Peyer's patch (tissue), 4 donors: ENCODE results near the gene TTC28. TPM values are rescaled to one million over a fixed set of nuclear protein-coding genes. Genes with fewer than 3 reads are reported as not detected.
A peak's percentile ranks its signal among the peaks of the same experiment; 100 is the strongest.

Experiments used
- DNase-seq, 3 donors: peaks; one replicate each; pipeline ENCODE4 v3.0.0-alpha.2; 2017 to 2019
- H3K27ac ChIP-seq, 4 donors: fragments of 200-600 bp; sonication (generic); one replicate each; pipeline ENCODE4 v1.5.1; 2016 to 2019
- H3K27me3 ChIP-seq, 2 donors: fragments of 200-600 bp; sonication (generic); one replicate each; pipeline ENCODE4 v1.5.1; 2019
- H3K36me3 ChIP-seq, 3 donors: fragments of 200-600 bp; sonication (generic); one replicate each; pipeline ENCODE4 v1.5.1; 2016 to 2019
- H3K4me1 ChIP-seq, 4 donors: fragments of 200-600 bp; sonication (generic); one replicate each; pipeline ENCODE4 v1.5.1; 2016 to 2019
- H3K4me3 ChIP-seq, 4 donors: fragments of 200-600 bp; sonication (generic); 1 replicate in 3 of 4; 2 replicates in 1 of 4; pipeline ENCODE4 v1.5.1; 2016 to 2019; ENCODE audit warnings: mild to moderate bottlenecking in 1 of 4
- H3K9me3 ChIP-seq, 4 donors: fragments of 200-600 bp; sonication (generic); one replicate each; pipeline ENCODE4 v1.5.1; 2016 to 2019; ENCODE audit warnings: mild to moderate bottlenecking in 1 of 4
- POLR2A ChIP-seq, 2 donors: fragments of 450-650 bp; IDR thresholded peaks; one replicate each; pipeline ENCODE4 v1.5.1; 2017; ENCODE audit warnings: antibody characterized with exemption in 2 of 2, mild to moderate bottlenecking in 2 of 2, moderate library complexity in 2 of 2
- total RNA-seq, 4 donors: library from RNA; depleted of rRNA; stranded (reverse); fragments of >200 nt; gene quantifications; one replicate each; pipeline ENCODE4 v1.1.0, GENCODE V29; 2016
- TF ChIP-seq, protein P1 (sequence below), 6 experiments: fragments of 450-650 bp in 4 of 6; fragments of 200-600 bp in 2 of 6; sonication (generic) in 1 of 6; IDR thresholded peaks; one replicate each; pipeline ENCODE4 v1.5.1; 2017 to 2019; ENCODE audit warnings: antibody characterized with exemption in 6 of 6, mild to moderate bottlenecking in 3 of 6, moderate library complexity in 1 of 6

The TTC28 gene
- total RNA-seq, 4 donors from 2014 or later = 9.1 to 46.4 (median 35.2) TPM

DNA sequence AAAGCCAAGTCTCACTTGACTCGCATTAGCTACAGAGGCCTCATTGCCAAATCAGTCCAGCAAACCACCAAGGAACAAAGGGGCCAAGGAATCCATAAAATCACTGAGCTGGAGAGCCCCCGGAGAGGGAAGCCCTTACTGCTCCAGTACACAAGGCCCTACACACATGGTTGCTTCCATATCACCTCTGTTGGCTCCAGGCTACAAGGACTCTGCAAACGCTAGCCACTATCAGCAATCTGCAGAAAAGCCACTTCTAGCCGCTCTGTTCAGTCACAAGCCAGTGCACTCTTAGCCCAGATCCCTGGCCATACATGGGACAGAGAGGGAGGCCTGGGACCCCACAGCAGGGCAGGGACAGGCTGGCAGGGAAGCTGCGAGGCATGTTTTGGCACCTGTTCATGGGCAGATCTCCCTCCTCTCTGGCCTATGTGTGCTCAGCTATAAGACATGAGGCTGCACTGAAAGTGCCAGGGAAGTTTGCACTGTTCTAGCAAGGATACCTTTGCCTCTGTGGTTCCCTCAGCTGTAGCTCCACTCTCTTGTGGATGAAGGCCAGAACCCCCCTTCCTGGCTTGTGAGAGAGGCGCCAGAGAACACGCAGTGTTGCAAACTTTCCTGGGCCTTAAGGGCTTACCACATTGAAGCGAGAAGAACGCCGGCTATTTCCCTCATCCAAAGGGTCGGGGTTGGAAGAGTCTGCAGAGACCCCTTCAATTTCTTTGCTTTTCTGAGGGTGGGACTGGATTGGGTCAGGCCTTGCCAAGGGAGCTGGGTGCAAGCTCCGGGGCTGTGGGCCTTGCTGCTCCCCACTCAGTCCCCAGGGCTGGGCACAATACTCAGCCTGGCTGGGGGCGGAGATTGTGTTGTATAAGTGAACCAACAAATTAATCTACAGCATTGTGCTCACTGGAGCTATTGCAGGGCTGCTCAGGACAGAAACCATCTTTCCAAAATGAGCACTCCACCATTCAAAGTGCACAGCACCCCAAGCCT, 651.9 kb downstream of the TTC28 start:
- Histone ChIP-seq H3K27ac (no peak overlapping the region), H3K4me3 (no peak overlapping the region), H3K36me3 (peaks cover 0 to 9% (median 0%) of the 10 kb centered on the region in 3 donors), H3K27me3 (no peaks in the 10 kb centered on the region), H3K9me3 (no peaks in the 10 kb centered on the region), H3K4me1 (peaks cover 0 to 13% (median 0%) of the 10 kb centered on the region in 4 donors)
- DNase-seq = no peak
- TF ChIP-seq, protein P1, sequence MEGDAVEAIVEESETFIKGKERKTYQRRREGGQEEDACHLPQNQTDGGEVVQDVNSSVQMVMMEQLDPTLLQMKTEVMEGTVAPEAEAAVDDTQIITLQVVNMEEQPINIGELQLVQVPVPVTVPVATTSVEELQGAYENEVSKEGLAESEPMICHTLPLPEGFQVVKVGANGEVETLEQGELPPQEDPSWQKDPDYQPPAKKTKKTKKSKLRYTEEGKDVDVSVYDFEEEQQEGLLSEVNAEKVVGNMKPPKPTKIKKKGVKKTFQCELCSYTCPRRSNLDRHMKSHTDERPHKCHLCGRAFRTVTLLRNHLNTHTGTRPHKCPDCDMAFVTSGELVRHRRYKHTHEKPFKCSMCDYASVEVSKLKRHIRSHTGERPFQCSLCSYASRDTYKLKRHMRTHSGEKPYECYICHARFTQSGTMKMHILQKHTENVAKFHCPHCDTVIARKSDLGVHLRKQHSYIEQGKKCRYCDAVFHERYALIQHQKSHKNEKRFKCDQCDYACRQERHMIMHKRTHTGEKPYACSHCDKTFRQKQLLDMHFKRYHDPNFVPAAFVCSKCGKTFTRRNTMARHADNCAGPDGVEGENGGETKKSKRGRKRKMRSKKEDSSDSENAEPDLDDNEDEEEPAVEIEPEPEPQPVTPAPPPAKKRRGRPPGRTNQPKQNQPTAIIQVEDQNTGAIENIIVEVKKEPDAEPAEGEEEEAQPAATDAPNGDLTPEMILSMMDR (IDR thresholded peaks at IDR 0.05) = no peak
- no peak for TF ChIP-seq POLR2A (IDR thresholded peaks at IDR 0.05)

- TF ChIP-seq, protein P1 (IDR thresholded peaks at IDR 0.05) = no peak
- no peak for TF ChIP-seq POLR2A (IDR thresholded peaks at IDR 0.05)
- Histone ChIP-seq H3K4me1 (peaks cover 0 to 16% (median 0%) of the 10 kb centered on the region in 4 donors), H3K9me3 (no peaks in the 10 kb centered on the region), H3K4me3 (no peak overlapping the region), H3K27me3 (no peaks in the 10 kb centered on the region), H3K27ac (no peak overlapping the region), H3K36me3 (peaks cover 0 to 9% (median 0%) of the 10 kb centered on the region in 3 donors)
- no peak for DNase-seq
Measured at GRCh38 chr22:28025866-28026575, 653.6 kb downstream of the TTC28 start.

- no peak for TF ChIP-seq POLR2A (IDR thresholded peaks at IDR 0.05)
- Histone ChIP-seq H3K9me3 (no peaks in the 10 kb centered on the region), H3K27ac (no peak overlapping the region), H3K27me3 (no peaks in the 10 kb centered on the region), H3K36me3 (peaks cover 0 to 9% (median 0%) of the 10 kb centered on the region in 3 donors), H3K4me1 (peaks cover 0 to 23% (median 0%) of the 10 kb centered on the region in 4 donors), H3K4me3 (no peak overlapping the region)
- DNase-seq = peak in 1 of 3 donors; percentile 23
Measured at GRCh38 chr22:28025333-28025732, 654.3 kb downstream of the TTC28 start.

GRCh38 chr22:28024422-28024888, 655.2 kb downstream of the TTC28 start:
- Histone ChIP-seq H3K27ac (no peak overlapping the region), H3K4me1 (peaks cover 0 to 20% (median 0%) of the 10 kb centered on the region in 4 donors), H3K27me3 (no peaks in the 10 kb centered on the region), H3K9me3 (no peaks in the 10 kb centered on the region), H3K4me3 (no peak overlapping the region), H3K36me3 (peaks cover 0 to 3% (median 0%) of the 10 kb centered on the region in 3 donors)
- TF ChIP-seq, protein P1 (IDR thresholded peaks at IDR 0.05) = no peak
- no peak for TF ChIP-seq POLR2A (IDR thresholded peaks at IDR 0.05)
- DNase-seq = peak in 2 of 3 donors; percentile 27 to 37

GRCh38 chr22:28023774-28024173, 655.9 kb downstream of the TTC28 start:
- no peak for DNase-seq
- H3K27me3 ChIP-seq = no peaks in the 10 kb centered on the region
- no peak overlapping the region for H3K27ac ChIP-seq
- no peaks in the 10 kb centered on the region for H3K9me3 ChIP-seq
- H3K4me3 ChIP-seq = no peak overlapping the region
- no peaks in the 10 kb centered on the region for H3K36me3 ChIP-seq
- TF ChIP-seq, protein P1 (IDR thresholded peaks at IDR 0.05) = no peak
- TF ChIP-seq POLR2A (IDR thresholded peaks at IDR 0.05) = no peak
- peaks cover 0 to 13% (median 0%) of the 10 kb centered on the region in 4 donors for H3K4me1 ChIP-seq
